KBM-7 (cell line): Measurements from ENCODE around the gene ZNHIT3.
A peak's percentile ranks its signal among the peaks of the same experiment; 100 is the strongest.

Source experiments
- DNase-seq: peaks from one replicate; pipeline ENCODE4 v3.0.0-alpha.2; 2015
- in situ Hi-C: fragments of 300-500 bp; cut with MboI; formaldehyde crosslinking; loops from 2 replicates; pipeline ENCODE4 v1.14.3; 2020; ENCODE audit warnings: low sequenced_read_pairs, low pct_unique_long_range_greater_than_20kb, mixed read lengths

The ZNHIT3 gene

GRCh38 chr17:36544044-36544306, 57.5 kb downstream of the ZNHIT3 start:
- in situ Hi-C loops = no loop called here
- DNase-seq = peak; percentile 63

DNA sequence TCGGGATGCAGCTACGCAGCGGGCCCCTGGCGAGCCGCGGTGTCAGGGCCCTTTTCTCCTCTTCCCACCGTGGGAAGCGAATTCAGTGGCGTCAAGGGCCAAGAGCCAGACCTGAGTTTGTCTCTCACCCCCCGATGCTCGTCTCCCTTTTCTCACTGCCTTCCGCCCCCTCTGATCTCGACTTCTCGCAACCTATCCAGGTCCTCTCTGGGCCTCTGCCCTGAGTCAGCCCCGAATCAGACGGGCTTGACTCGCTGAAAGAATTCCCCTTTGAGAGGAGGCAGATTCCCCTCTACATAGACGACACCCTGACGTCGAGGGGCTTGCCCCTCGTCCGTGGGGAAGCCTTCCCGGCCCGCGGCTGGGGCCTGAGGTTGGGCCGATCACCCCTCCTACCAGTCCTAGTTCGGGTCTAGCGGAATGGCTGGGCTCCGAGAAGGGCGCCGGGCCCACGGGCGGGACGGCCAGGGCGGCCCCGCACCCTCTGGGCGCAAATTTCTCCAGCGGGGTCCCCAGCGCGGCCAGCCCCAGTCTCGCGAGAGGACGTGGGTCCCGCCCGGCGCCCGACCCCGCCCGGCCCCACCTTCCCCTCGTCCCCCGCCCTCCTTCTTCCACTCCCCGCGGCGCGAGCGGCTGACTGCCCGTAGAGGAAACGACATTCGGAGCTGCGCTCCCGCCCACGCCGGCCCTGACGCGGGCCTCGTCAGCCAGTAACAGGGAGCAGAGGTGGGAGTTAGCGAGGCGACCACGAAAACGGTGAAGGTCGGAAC, 58.0 kb downstream of the ZNHIT3 start, which contains the start of gene GGNBP2:
GGNBP2 (plus strand) TSS at position 613 of the 770 bp plus-strand sequence. CDS start 806 bp downstream, outside the sequence.
- in situ Hi-C loops = no loop called here
- DNase-seq = peak; percentile 88

GRCh38 chr17:36545077-36545464, 58.6 kb downstream of the ZNHIT3 start:
- no peak for DNase-seq
- in situ Hi-C loops = no loop called here
